ACHN (cell line): ENCODE measurements around the gene ANOS1.

ENCODE experiments used
- DNase-seq: peaks from one replicate; pipeline ENCODE4 v3.0.0-alpha.2; 2015
- in situ Hi-C: cut with HindIII; loops from 2 replicates; pipeline ENCODE4 v1.10.0; 2017; ENCODE audit warnings: low sequenced_read_pairs, low pct_ligation_motif_present, low pct_unique_long_range_greater_than_20kb

Gene ANOS1

GRCh38 chrX:8724300-8724699, 7.6 kb downstream of the ANOS1 start:
- peak; percentile 8 for DNase-seq
- in situ Hi-C loops = no loop called here

GRCh38 chrX:8721536-8721935, 10.4 kb downstream of the ANOS1 start:
- in situ Hi-C loops = no loop called here
- DNase-seq = no peak

- in situ Hi-C loops = no loop called here
These were observed 11.8 kb downstream of the ANOS1 start for GRCh38 chrX:8720136-8720535.

GRCh38 chrX:8717354-8717753, 14.6 kb downstream of the ANOS1 start:
- DNase-seq = no peak
- in situ Hi-C loops = no loop called here

More at GRCh38 chrX:8720136-8720535, 11.8 kb downstream of the ANOS1 start:
- DNase-seq = no peak

GRCh38 chrX:8714164-8714563, 17.8 kb downstream of the ANOS1 start:
- no peak for DNase-seq
- in situ Hi-C loops = no loop called here

GRCh38 chrX:8711401-8711800, 20.5 kb downstream of the ANOS1 start:
- in situ Hi-C loops = no loop called here

GRCh38 chrX:8704184-8704583, 27.8 kb downstream of the ANOS1 start:
- in situ Hi-C loops = no loop called here
- DNase-seq = no peak

More at GRCh38 chrX:8711401-8711800, 20.5 kb downstream of the ANOS1 start:
- DNase-seq = no peak

GRCh38 chrX:8692871-8693270, 39.1 kb downstream of the ANOS1 start:
- DNase-seq = no peak
- in situ Hi-C loops = no loop called here

- DNase-seq = no peak
- in situ Hi-C loops = no loop called here
These were observed 42.5 kb downstream of the ANOS1 start for GRCh38 chrX:8689473-8689872.

- in situ Hi-C loops = no loop called here
- no peak for DNase-seq
These were observed 43.2 kb downstream of the ANOS1 start for GRCh38 chrX:8688776-8689175.

- DNase-seq = no peak
- in situ Hi-C loops = no loop called here
These were observed 47.6 kb downstream of the ANOS1 start for GRCh38 chrX:8684201-8684965.

- in situ Hi-C loops = no loop called here
- no peak for DNase-seq
These were observed 48.2 kb downstream of the ANOS1 start for GRCh38 chrX:8683687-8684086.

GRCh38 chrX:8679550-8679949, 52.4 kb downstream of the ANOS1 start:
- in situ Hi-C loops = no loop called here

GRCh38 chrX:8675006-8675630, 56.8 kb downstream of the ANOS1 start:
- DNase-seq = no peak
- in situ Hi-C loops = no loop called here

More at GRCh38 chrX:8679550-8679949, 52.4 kb downstream of the ANOS1 start:
- DNase-seq = no peak

GRCh38 chrX:8673201-8673600, 58.7 kb downstream of the ANOS1 start:
- no peak for DNase-seq
- in situ Hi-C loops = no loop called here

GRCh38 chrX:8672176-8672575, 59.8 kb downstream of the ANOS1 start:
- in situ Hi-C loops = no loop called here

GRCh38 chrX:8668813-8669212, 63.1 kb downstream of the ANOS1 start:
- no peak for DNase-seq
- in situ Hi-C loops = no loop called here

More at GRCh38 chrX:8672176-8672575, 59.8 kb downstream of the ANOS1 start:
- no peak for DNase-seq

GRCh38 chrX:8663325-8663724, 68.6 kb downstream of the ANOS1 start:
- DNase-seq = no peak
- in situ Hi-C loops = no loop called here

- no peak for DNase-seq
- in situ Hi-C loops = no loop called here
These were observed 74.1 kb downstream of the ANOS1 start for GRCh38 chrX:8657883-8658282.

GRCh38 chrX:8653956-8654355, 78.0 kb downstream of the ANOS1 start:
- in situ Hi-C loops = no loop called here
- DNase-seq = no peak
